M059J (cell line): Measurements from ENCODE around the gene PPP1R26. TPM values are rescaled to one million over a fixed set of nuclear protein-coding genes. Genes with fewer than 3 reads are reported as not detected.

Experiments used
- total RNA-seq: library from RNA; depleted of rRNA; stranded (reverse); fragments of >200 nt; shearing (Covaris generic); gene quantifications from 2 replicates; pipeline ENCODE4 v1.2.3, GENCODE V29; 2014; rRNA removed

PPP1R26 gene
- total RNA-seq, 1 experiment from 2014 or later: 17.1 TPM

Other genes starting within 250 kb of the PPP1R26 start
- gene MRPS2, start 20.9 kb downstream of the PPP1R26 start, total RNA-seq: 34.2 and 36.9 TPM in 2 replicates
- not detected in 2 replicates for gene LCN1, start 41.7 kb downstream of the PPP1R26 start, total RNA-seq
- gene OBP2A, start 66.3 kb downstream of the PPP1R26 start, total RNA-seq: not detected in 2 replicates
- not detected in 2 replicates for gene PAEP, start 82.0 kb downstream of the PPP1R26 start, total RNA-seq
- gene GLT6D1, start 159.8 kb downstream of the PPP1R26 start, total RNA-seq: not detected in 2 replicates
- gene LCN9, start 183.5 kb downstream of the PPP1R26 start, total RNA-seq: not detected in 2 replicates
- not detected in 2 replicates for gene SOHLH1, start 219.7 kb downstream of the PPP1R26 start, total RNA-seq
- not detected in 2 replicates for gene KCNT1, start 222.4 kb downstream of the PPP1R26 start, total RNA-seq